ENCODE measurements around the gene HEG1.

- TF ChIP-seq, protein P1, sequence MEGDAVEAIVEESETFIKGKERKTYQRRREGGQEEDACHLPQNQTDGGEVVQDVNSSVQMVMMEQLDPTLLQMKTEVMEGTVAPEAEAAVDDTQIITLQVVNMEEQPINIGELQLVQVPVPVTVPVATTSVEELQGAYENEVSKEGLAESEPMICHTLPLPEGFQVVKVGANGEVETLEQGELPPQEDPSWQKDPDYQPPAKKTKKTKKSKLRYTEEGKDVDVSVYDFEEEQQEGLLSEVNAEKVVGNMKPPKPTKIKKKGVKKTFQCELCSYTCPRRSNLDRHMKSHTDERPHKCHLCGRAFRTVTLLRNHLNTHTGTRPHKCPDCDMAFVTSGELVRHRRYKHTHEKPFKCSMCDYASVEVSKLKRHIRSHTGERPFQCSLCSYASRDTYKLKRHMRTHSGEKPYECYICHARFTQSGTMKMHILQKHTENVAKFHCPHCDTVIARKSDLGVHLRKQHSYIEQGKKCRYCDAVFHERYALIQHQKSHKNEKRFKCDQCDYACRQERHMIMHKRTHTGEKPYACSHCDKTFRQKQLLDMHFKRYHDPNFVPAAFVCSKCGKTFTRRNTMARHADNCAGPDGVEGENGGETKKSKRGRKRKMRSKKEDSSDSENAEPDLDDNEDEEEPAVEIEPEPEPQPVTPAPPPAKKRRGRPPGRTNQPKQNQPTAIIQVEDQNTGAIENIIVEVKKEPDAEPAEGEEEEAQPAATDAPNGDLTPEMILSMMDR (IDR thresholded peaks at IDR 0.05; ENCODE audit: poor library complexity): no peak
- TF ChIP-seq EZH2phosphoT487 (IDR thresholded peaks at IDR 0.05; ENCODE audit: low read depth, severe bottlenecking, unreplicated experiment): no peak
- TF ChIP-seq EZH2 (IDR thresholded peaks at IDR 0.05; ENCODE audit: borderline replicate concordance): no peak
These were observed 12.9 kb downstream of the HEG1 start for GRCh38 chr3:125042725-125043406.
